HEK293T (cell line): Measurements from ENCODE around the gene GNE.
A peak's percentile ranks its signal among the peaks of the same experiment; 100 is the strongest.

ENCODE experiments used
- CTCF ChIA-PET: fragments of 350-600 bp; formaldehyde crosslinking; extraction: SDS; loops from one replicate; lab custom pipeline; 2021; ENCODE audit warnings: antibody characterized with exemption, inconsistent platforms; lab: Yijun Ruan, JAX
- POLR2A ChIA-PET: fragments of 350-600 bp; formaldehyde crosslinking; extraction: SDS; loops from one replicate; lab custom pipeline; 2020; ENCODE audit warnings: antibody characterized with exemption, inconsistent platforms; lab: Yijun Ruan, JAX
- DNase-seq: peaks from one replicate; pipeline ENCODE4 v3.0.0; 2012; ENCODE audit warnings: mixed read lengths; ENCODE audit errors: extremely low spot score
- ARNT ChIP-seq: fragments of 450-650 bp; IDR thresholded peaks from 2 replicates; pipeline ENCODE4 v1.6.1; 2017; ENCODE audit warnings: mild to moderate bottlenecking
- BHLHE40 ChIP-seq: fragments of 450-650 bp; IDR thresholded peaks from 2 replicates; pipeline ENCODE4 v1.6.1; 2016; ENCODE audit warnings: mild to moderate bottlenecking, moderate library complexity, borderline replicate concordance
- CTBP1 ChIP-seq: fragments of 450-650 bp; IDR thresholded peaks from 2 replicates; pipeline ENCODE4 v1.6.1; 2016; ENCODE audit warnings: borderline replicate concordance
- ELF4 ChIP-seq: fragments of 450-650 bp; IDR thresholded peaks from 2 replicates; pipeline ENCODE4 v1.6.1; 2017; ENCODE audit warnings: antibody characterized with exemption
- FOXA1 ChIP-seq: fragments of 450-650 bp; IDR thresholded peaks from 2 replicates; pipeline ENCODE4 v1.6.1; 2016; ENCODE audit warnings: mild to moderate bottlenecking
- FOXK2 ChIP-seq: fragments of 450-650 bp; IDR thresholded peaks from 2 replicates; pipeline ENCODE4 v1.6.1; 2016; ENCODE audit warnings: mild to moderate bottlenecking
- FOXM1 ChIP-seq: fragments of 450-650 bp; IDR thresholded peaks from 2 replicates; pipeline ENCODE4 v1.6.1; 2017; ENCODE audit warnings: mild to moderate bottlenecking, borderline replicate concordance
- HDGF ChIP-seq: fragments of 450-650 bp; IDR thresholded peaks from 2 replicates; pipeline ENCODE4 v1.6.1; 2017; ENCODE audit warnings: antibody characterized with exemption, borderline replicate concordance
- L3MBTL2 ChIP-seq: fragments of 450-650 bp; conservative IDR thresholded peaks from 2 replicates; pipeline ENCODE4 v1.6.1; 2016; ENCODE audit warnings: mild to moderate bottlenecking
- LEF1 ChIP-seq: fragments of 450-650 bp; IDR thresholded peaks from 2 replicates; pipeline ENCODE4 v1.6.1; 2017; ENCODE audit warnings: mild to moderate bottlenecking, borderline replicate concordance
- NFRKB ChIP-seq: fragments of 450-650 bp; IDR thresholded peaks from 2 replicates; pipeline ENCODE4 v1.6.1; 2016; ENCODE audit warnings: mild to moderate bottlenecking, moderate library complexity
- SP1 ChIP-seq: fragments of 450-650 bp; IDR thresholded peaks from 2 replicates; pipeline ENCODE4 v1.6.1; 2017
- SUZ12 ChIP-seq: fragments of 450-650 bp; IDR thresholded peaks from 2 replicates; pipeline ENCODE4 v1.6.1; 2016; ENCODE audit warnings: mild to moderate bottlenecking
- TARDBP ChIP-seq: fragments of 450-650 bp; IDR thresholded peaks from 2 replicates; pipeline ENCODE4 v1.6.1; 2016
- ZNF384 ChIP-seq: fragments of 450-650 bp; IDR thresholded peaks from 2 replicates; pipeline ENCODE4 v1.6.1; 2016
- TF ChIP-seq, protein P1 (sequence below): fragments of 450-650 bp; IDR thresholded peaks from 2 replicates; pipeline ENCODE4 v1.6.1; 2016

The GNE gene

DNA sequence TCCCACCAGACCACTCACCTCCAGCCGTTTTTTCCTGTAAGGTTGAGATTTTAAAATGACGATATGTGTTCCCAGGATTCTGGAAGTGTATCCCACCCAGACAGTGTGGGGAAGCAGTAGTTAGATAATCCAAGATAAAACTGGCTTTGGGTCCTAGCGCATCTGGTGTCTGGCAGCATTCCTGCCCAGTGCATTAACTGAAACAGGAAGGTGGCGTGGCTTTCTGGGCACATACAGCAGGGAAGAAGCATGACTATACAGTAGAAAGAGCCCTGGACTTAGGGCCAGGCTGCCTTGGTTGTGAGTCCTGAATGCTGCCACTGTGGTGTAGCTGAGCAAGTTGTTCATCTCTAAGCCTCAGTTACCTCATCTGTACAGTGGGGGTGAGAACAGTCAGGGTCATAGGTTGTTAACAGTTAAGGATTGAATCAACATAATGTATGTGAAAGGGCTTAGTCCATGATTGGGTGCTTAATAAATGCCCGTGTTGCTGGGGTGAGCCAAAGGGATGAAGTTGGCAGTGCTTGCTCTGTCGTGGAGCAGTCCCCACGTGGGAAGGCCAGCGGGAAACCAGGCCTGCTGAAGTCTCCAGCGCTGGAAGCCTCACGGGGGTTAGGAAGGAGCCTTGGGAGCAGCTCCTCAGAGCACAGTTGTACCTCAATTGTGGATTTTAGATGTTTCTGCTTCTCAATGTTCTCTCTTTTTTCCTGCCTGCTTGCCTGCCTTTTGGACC, 49.6 kb downstream of the GNE start:
- DNase-seq, result no peak
- TF ChIP-seq SP1 (no peak), FOXK2 (no peak), FOXA1 (no peak), NFRKB (no peak), HDGF (no peak), SUZ12 (no peak), CTBP1 (no peak), L3MBTL2 (no peak), ARNT (no peak), LEF1 (no peak)
- ChIA-PET CTCF (no interaction called here), POLR2A (interaction anchor here (1.5 kb wide), 1 partner anchor 17 kb away, joined by 4 read pairs; no protein-coding TSS in a partner anchor)

DNA sequence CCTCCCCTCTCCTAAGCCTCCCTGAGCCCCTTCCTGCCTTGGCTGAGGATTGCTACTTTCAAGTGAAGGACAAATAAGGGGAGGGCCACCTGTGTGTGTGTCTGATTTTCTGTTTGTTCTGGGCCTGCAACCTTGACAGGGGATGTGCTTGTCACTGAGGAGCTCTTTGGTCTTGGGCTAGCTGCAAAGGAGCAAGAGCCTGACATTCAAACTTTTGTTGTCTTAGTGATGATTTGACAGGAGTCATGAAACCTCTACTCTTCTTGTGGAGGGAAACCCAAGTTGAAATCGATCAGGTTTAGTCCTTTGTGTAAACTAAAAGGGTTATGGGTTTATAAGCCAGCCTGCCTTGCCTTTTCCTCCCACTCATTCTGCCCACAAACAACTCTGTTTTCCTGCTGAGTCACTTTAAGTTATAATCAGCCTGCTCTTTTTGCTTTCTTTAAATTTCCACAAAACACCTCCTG, 50.7 kb downstream of the GNE start:
- ChIA-PET POLR2A (interaction anchor here (1.5 kb wide), 1 partner anchor 17 kb away, joined by 6 read pairs; the partner anchor contains the start of gene CLTA), CTCF (no interaction called here)
- no peak for TF ChIP-seq ELF4
- TF ChIP-seq L3MBTL2, result no peak
- TF ChIP-seq FOXA1, result no peak
- TF ChIP-seq TARDBP, result no peak
- no peak for TF ChIP-seq SP1
- TF ChIP-seq HDGF, result no peak
- no peak for TF ChIP-seq SUZ12
- TF ChIP-seq FOXM1, result no peak
- no peak for TF ChIP-seq LEF1
- TF ChIP-seq BHLHE40, result no peak
- no peak for TF ChIP-seq NFRKB
- no peak for TF ChIP-seq ZNF384
- TF ChIP-seq CTBP1, result no peak
- no peak for TF ChIP-seq ARNT
- TF ChIP-seq, protein P1, sequence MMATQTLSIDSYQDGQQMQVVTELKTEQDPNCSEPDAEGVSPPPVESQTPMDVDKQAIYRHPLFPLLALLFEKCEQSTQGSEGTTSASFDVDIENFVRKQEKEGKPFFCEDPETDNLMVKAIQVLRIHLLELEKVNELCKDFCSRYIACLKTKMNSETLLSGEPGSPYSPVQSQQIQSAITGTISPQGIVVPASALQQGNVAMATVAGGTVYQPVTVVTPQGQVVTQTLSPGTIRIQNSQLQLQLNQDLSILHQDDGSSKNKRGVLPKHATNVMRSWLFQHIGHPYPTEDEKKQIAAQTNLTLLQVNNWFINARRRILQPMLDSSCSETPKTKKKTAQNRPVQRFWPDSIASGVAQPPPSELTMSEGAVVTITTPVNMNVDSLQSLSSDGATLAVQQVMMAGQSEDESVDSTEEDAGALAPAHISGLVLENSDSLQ, result no peak
- no peak for TF ChIP-seq FOXK2
- DNase-seq, result no peak

DNA sequence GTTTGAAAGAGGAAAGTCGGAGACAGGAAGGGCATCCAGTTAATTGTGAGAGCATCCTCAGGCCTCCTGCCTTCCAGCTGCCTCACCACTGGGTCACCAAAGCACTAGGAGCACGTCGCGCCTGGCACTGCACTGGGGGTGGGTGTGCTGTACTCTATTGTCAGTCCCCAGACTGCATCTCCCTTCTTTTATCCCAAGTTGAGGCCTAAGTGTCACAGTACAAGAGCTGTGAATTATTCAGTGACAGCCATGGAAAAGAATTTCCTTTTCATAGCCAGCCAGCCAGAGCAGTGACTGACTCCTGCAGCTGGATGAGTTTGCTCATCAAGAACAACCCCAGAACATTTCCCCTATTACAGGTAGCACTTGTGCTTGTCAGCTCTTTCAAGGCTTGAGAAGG, 51.2 kb downstream of the GNE start:
- CTCF ChIA-PET, result no interaction called here
- TF ChIP-seq, protein P1, result no peak
- TF ChIP-seq TARDBP, result no peak
- no peak for TF ChIP-seq NFRKB
- TF ChIP-seq FOXK2, result no peak
- no peak for TF ChIP-seq SUZ12
- no peak for TF ChIP-seq SP1
- no peak for TF ChIP-seq FOXM1
- TF ChIP-seq L3MBTL2, result no peak
- no peak for TF ChIP-seq BHLHE40
- no peak for TF ChIP-seq ARNT
- no peak for TF ChIP-seq FOXA1
- no peak for TF ChIP-seq HDGF
- no peak for DNase-seq
- POLR2A ChIA-PET, result interaction anchor here (1.5 kb wide), 1 partner anchor 16 kb away, joined by 6 read pairs; the partner anchor contains the start of gene CLTA

DNA sequence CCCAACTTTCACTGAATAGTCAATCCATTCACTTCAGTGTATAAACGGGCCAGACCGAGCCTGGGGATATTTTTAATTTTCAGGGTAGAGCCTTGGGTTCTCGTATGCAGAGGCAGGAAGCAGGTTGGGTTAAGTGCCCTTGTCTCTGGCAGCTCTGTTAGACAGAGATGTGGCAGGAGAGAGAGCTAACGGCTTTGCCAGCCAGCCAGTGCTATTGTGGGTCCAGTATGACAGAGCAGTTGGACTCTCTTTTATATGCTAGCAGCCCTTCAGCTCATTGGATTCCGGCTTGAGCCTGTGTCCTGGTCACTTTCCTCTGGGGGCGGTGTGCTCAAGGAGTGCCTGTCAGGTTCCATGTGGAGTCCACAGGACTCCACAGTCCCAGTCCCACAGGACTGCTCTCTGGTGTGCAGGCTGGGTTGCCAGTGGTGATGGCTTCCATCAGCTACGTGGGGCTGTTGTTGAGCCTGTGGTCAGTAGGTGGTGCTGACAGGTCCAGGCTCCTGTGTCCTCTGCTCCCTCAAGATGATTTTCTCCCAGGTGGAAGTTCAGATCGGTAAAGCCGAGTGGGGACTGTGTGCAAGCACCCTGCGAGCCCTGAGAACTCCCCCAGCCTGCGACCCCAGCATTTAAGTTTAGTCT, 53.2 kb downstream of the GNE start:
- ChIA-PET POLR2A (no interaction called here), CTCF (interaction anchor here (0.6 kb wide), 1 partner anchor 122 kb away, joined by 4 read pairs; no protein-coding TSS in a partner anchor)
- TF ChIP-seq L3MBTL2 (no peak), LEF1 (no peak), SUZ12 (no peak)
- peak; percentile 48 for DNase-seq

DNA sequence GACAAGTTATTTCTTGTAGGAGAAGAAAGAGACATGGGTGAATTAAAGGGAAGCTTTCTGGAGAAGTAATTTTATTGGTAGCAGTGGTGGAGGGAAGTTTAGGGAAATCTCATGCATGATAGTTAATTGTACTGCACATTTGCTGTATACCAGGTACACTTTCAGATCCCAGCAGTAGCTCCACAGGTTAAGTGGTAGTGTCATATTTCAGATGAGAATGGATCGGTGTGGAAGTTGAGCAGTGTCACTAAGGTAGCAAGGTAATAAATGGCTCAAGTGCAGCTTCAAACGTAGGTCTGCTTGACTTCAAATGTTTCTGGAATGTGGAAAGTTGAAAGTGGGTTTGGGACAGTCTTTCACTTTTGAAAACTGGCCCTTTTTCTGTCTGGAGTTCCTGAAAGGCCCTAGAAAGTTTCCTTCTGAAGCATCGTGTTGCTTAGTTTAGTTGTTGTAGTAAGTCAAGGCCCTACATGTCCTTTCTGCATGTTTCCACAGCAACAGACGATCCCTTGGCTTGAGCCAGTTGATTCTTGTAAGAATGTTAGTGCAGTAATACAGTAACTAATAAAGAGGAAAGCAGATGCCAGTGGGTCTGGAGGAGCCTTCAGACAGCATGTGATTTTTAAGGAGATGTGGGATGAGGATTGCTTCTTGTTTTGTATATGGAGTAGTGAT, 63.8 kb downstream of the GNE start:
- CTCF ChIA-PET, result interaction anchor here (0.6 kb wide), 1 partner anchor 13 kb away, joined by 3 read pairs; no protein-coding TSS in a partner anchor
- POLR2A ChIA-PET, result no interaction called here
- no peak for TF ChIP-seq NFRKB
- no peak for TF ChIP-seq L3MBTL2
- no peak for TF ChIP-seq ARNT
- no peak for TF ChIP-seq FOXM1
- no peak for TF ChIP-seq HDGF
- TF ChIP-seq ZNF384, result no peak
- no peak for DNase-seq

DNA sequence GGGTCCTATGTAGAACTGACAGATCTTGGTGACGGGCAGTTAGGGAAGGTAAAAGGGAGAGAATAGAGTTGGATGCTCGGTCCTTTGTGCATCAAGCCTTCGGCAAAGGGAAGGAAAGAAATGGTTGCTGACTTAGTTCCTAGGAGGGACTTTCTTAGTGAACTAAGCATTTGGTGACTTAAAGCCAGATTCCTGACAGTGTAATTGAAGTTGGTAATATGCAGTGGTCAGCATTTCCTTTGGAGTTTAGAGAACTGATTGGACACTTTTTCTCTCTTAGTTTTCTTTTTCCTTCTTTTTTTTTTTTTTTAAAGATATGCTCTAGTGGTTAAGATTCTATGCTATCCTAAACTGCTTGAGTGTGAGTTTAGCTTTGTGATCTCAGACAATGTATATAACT, 65.2 kb downstream of the GNE start:
- DNase-seq, result no peak
- CTCF ChIA-PET, result no interaction called here
- POLR2A ChIA-PET, result no interaction called here
- no peak for TF ChIP-seq FOXA1
- no peak for TF ChIP-seq L3MBTL2
- no peak for TF ChIP-seq SP1
- TF ChIP-seq BHLHE40, result no peak
- no peak for TF ChIP-seq LEF1
- TF ChIP-seq ELF4, result no peak
